Endodermal cell (in vitro differentiated cells): ENCODE measurements around the gene HACD1. TPM values are rescaled to one million over a fixed set of nuclear protein-coding genes. Genes with fewer than 3 reads are reported as not detected.

Experiments used
- DNase-seq: peaks from one replicate; pipeline ENCODE4 v3.0.0-alpha.2; 2017
- H3K27ac ChIP-seq: 2 replicates; pipeline ENCODE4 v1.5.1; 2013; ENCODE audit warnings: mild to moderate bottlenecking, low read depth, low read length, moderate library complexity
- H3K27me3 ChIP-seq: 2 replicates; pipeline ENCODE4 v1.6.1; 2013; ENCODE audit warnings: mild to moderate bottlenecking, low read length, moderate library complexity; ENCODE audit not compliant: insufficient read depth, control insufficient read depth, poor library complexity, severe bottlenecking
- H3K36me3 ChIP-seq: 2 replicates; pipeline ENCODE4 v1.7.0; 2013; ENCODE audit warnings: mild to moderate bottlenecking, low read length, moderate library complexity; ENCODE audit not compliant: control insufficient read depth, insufficient read depth
- H3K4me1 ChIP-seq: one replicate; pipeline ENCODE4 v1.7.0; 2013; ENCODE audit warnings: low read length; ENCODE audit not compliant: control insufficient read depth, insufficient read depth
- H3K4me3 ChIP-seq: 2 replicates; pipeline ENCODE4 v1.5.1; 2013; ENCODE audit warnings: mild to moderate bottlenecking, low read length, moderate library complexity
- H3K9ac ChIP-seq: 2 replicates; pipeline ENCODE4 v1.6.1; 2013; ENCODE audit warnings: mild to moderate bottlenecking, low read length, moderate library complexity; ENCODE audit not compliant: poor library complexity, severe bottlenecking; ENCODE audit errors: extremely low read depth
- H3K9me3 ChIP-seq: 2 replicates; pipeline ENCODE4 v1.6.1; 2013; ENCODE audit warnings: mild to moderate bottlenecking, low read length, moderate library complexity; ENCODE audit not compliant: control insufficient read depth
- H3K27ac Mint-ChIP-seq: 2 replicates; pipeline ENCODE4 v1.8.0; 2020; ENCODE audit warnings: mixed read lengths
- H3K27me3 Mint-ChIP-seq: 2 replicates; pipeline ENCODE4 v1.8.0; 2021; ENCODE audit warnings: mild to moderate bottlenecking, mixed read lengths; ENCODE audit not compliant: insufficient read depth
- H3K36me3 Mint-ChIP-seq: 2 replicates; pipeline ENCODE4 v1.8.0; 2020; ENCODE audit warnings: low read depth, mixed read lengths
- H3K4me1 Mint-ChIP-seq: 2 replicates; pipeline ENCODE4 v1.8.0; 2020; ENCODE audit warnings: mixed read lengths
- H3K4me3 Mint-ChIP-seq: 2 replicates; pipeline ENCODE4 v1.8.0; 2020; ENCODE audit warnings: mild to moderate bottlenecking, moderate library complexity, mixed read lengths
- H3K9me3 Mint-ChIP-seq: 2 replicates; pipeline ENCODE4 v1.8.0; 2020; ENCODE audit warnings: mild to moderate bottlenecking, mixed read lengths
- CTCF ChIP-seq: fragments of 200-600 bp; sonication (generic); conservative IDR thresholded peaks from 2 replicates; pipeline ENCODE4 v1.5.0; 2021; ENCODE audit warnings: antibody characterized with exemption, mild to moderate bottlenecking
- WGBS, 2 experiments: methylation state at CpG; one replicate each; pipeline versions ENCODE4 v1.1.5 to v1.1.7; 2013; ENCODE audit warnings: missing lambda C conversion rate in 2 of 2, mixed read lengths in 1 of 2; ENCODE audit not compliant: insufficient coverage in 1 of 2, insufficient read length in 1 of 2; 5-methylcytosine and 5-hydroxymethylcytosine counted together
- total RNA-seq, 2 donors: library from RNA; stranded (reverse); fragmentation: NEBNext Ultra II Directional in 1 of 2; extraction: Animal tissue kit (Norgen Biotek cat#: 25700) in 1 of 2; gene quantifications; 2 replicates in 1 of 2; 3 replicates in 1 of 2; pipeline ENCODE4 v1.2.1, GENCODE V29; 2021

The HACD1 gene
- total RNA-seq, 2 donors from 2014 or later: 25.6 to 34.1 TPM

- H3K27ac Mint-ChIP-seq: no peak overlapping the region
- H3K27me3 Mint-ChIP-seq: peaks cover 4% of the 10 kb centered on the region
- Histone ChIP-seq H3K4me3 (no peak overlapping the region), H3K4me1 (no peaks in the 10 kb centered on the region), H3K9me3 (peaks cover 10% of the 10 kb centered on the region), H3K27me3 (no peaks in the 10 kb centered on the region), H3K27ac (no peak overlapping the region), H3K9ac (no peak overlapping the region), H3K36me3 (no peaks in the 10 kb centered on the region)
- no peak for DNase-seq
- peaks cover 3% of the 10 kb centered on the region for H3K36me3 Mint-ChIP-seq
- 86% methylated on average over 1 of the region's 1 CpG; no CpG with 5 or more reads in 1 of the 2 experiments for WGBS, 2 experiments
- TF ChIP-seq CTCF: no peak
- peaks cover 2% of the 10 kb centered on the region for H3K4me1 Mint-ChIP-seq
- no peak overlapping the region for H3K4me3 Mint-ChIP-seq
- H3K9me3 Mint-ChIP-seq: peaks cover 14% of the 10 kb centered on the region
These were observed 9.5 kb upstream of the HACD1 start for GRCh38 chr10:17626656-17627055.

GRCh38 chr10:17624996-17625395, 7.8 kb upstream of the HACD1 start:
- peaks cover 3% of the 10 kb centered on the region for H3K36me3 Mint-ChIP-seq
- no peak overlapping the region for H3K27ac Mint-ChIP-seq
- H3K27me3 ChIP-seq: no peaks in the 10 kb centered on the region
- H3K4me1 Mint-ChIP-seq: peaks cover 2% of the 10 kb centered on the region
- H3K9me3 Mint-ChIP-seq: peaks cover 14% of the 10 kb centered on the region
- no peak overlapping the region for H3K9ac ChIP-seq
- no peak for TF ChIP-seq CTCF
- no peak overlapping the region for H3K4me3 Mint-ChIP-seq
- WGBS, 2 experiments: 86 to 100% methylated on average over 2 to 3 of the region's 3 CpGs
- peaks cover 10% of the 10 kb centered on the region for H3K9me3 ChIP-seq
- no peaks in the 10 kb centered on the region for H3K4me1 ChIP-seq
- peaks cover 4% of the 10 kb centered on the region for H3K27me3 Mint-ChIP-seq
- DNase-seq: no peak
- H3K4me3 ChIP-seq: no peak overlapping the region
- no peaks in the 10 kb centered on the region for H3K36me3 ChIP-seq
- H3K27ac ChIP-seq: no peak overlapping the region

GRCh38 chr10:17622061-17622460, 4.9 kb upstream of the HACD1 start:
- Histone ChIP-seq H3K27me3 (no peaks in the 10 kb centered on the region), H3K4me1 (no peaks in the 10 kb centered on the region), H3K27ac (no peak overlapping the region), H3K9me3 (peaks cover 6% of the 10 kb centered on the region), H3K36me3 (no peaks in the 10 kb centered on the region), H3K4me3 (no peak overlapping the region), H3K9ac (no peak overlapping the region)
- no peak for DNase-seq
- no peaks in the 10 kb centered on the region for H3K36me3 Mint-ChIP-seq
- no peak overlapping the region for H3K4me3 Mint-ChIP-seq
- H3K27ac Mint-ChIP-seq: no peak overlapping the region
- no peak for TF ChIP-seq CTCF
- WGBS, 2 experiments: 91 to 93% methylated on average over 5 to 8 of the region's 8 CpGs
- H3K27me3 Mint-ChIP-seq: peaks cover 16% of the 10 kb centered on the region
- peaks cover 4% of the 10 kb centered on the region for H3K9me3 Mint-ChIP-seq
- H3K4me1 Mint-ChIP-seq: peaks cover 3% of the 10 kb centered on the region
